GM19397 (cell line): ENCODE measurements around the gene FAM110A.

Source experiments
- ATAC-seq: cut with Tn5 transposase; IDR thresholded peaks from one replicate; pipeline ENCODE4 v1.9.1; 2021; ENCODE audit warnings: mild to moderate bottlenecking, moderate library complexity; ENCODE audit not compliant: unreplicated experiment

Gene FAM110A

GRCh38 chr20:870758-871157 lies 37.2 kb downstream of the FAM110A start:
- ATAC-seq = no peak

- ATAC-seq = no peak
Observed at GRCh38 chr20:871436-871835, 37.9 kb downstream of the FAM110A start.

GRCh38 chr20:871948-872347 lies 38.4 kb downstream of the FAM110A start:
- no peak for ATAC-seq

- no peak for ATAC-seq
Observed at GRCh38 chr20:872855-873520, 39.5 kb downstream of the FAM110A start.

GRCh38 chr20:873875-874607 lies 40.5 kb downstream of the FAM110A start:
- ATAC-seq = no peak

GRCh38 chr20:875115-875514 lies 41.6 kb downstream of the FAM110A start:
- ATAC-seq = no peak

- ATAC-seq = no peak
Observed at GRCh38 chr20:877814-878213, 44.3 kb downstream of the FAM110A start.

- no peak for ATAC-seq
Observed at GRCh38 chr20:878511-879307, 45.2 kb downstream of the FAM110A start.

- ATAC-seq = no peak
Observed at GRCh38 chr20:879626-880025, 46.1 kb downstream of the FAM110A start.

GRCh38 chr20:881051-881782 lies 47.7 kb downstream of the FAM110A start:
- no peak for ATAC-seq

- no peak for ATAC-seq
Observed at GRCh38 chr20:881783-882144, 48.2 kb downstream of the FAM110A start.

- no peak for ATAC-seq
Observed at GRCh38 chr20:884983-885952, 51.8 kb downstream of the FAM110A start.

GRCh38 chr20:887137-887536 lies 53.6 kb downstream of the FAM110A start:
- ATAC-seq = no peak

- no peak for ATAC-seq
Observed at GRCh38 chr20:888057-888456, 54.5 kb downstream of the FAM110A start.

GRCh38 chr20:889106-889505 lies 55.6 kb downstream of the FAM110A start:
- ATAC-seq = no peak

GRCh38 chr20:889932-890463 lies 56.5 kb downstream of the FAM110A start:
- no peak for ATAC-seq

- ATAC-seq = no peak
Observed at GRCh38 chr20:890666-891057, 57.1 kb downstream of the FAM110A start.

- ATAC-seq = no peak
Observed at GRCh38 chr20:891058-891705, 57.7 kb downstream of the FAM110A start.

GRCh38 chr20:891706-892080 lies 58.2 kb downstream of the FAM110A start:
- no peak for ATAC-seq
